GM23338 (cell line): ENCODE data around the gene ITGA7. TPM values are rescaled to one million over a fixed set of nuclear protein-coding genes. Genes with fewer than 3 reads are reported as not detected.
A peak's percentile ranks its signal among the peaks of the same experiment; 100 is the strongest.

ENCODE experiments used
- ATAC-seq: fragments of 200-7000 bp; cut with Tn5 transposase; 3 replicates; pipeline ENCODE4 v1.9.1; 2020
- DNase-seq: peaks from one replicate; pipeline ENCODE4 v3.0.0-alpha.2; 2015; ENCODE audit warnings: low spot score
- H2AFZ ChIP-seq: fragments of 200-600 bp; sonication (generic); 2 replicates; pipeline ENCODE4 v1.8.0; 2016; ENCODE audit warnings: antibody characterized with exemption, mild to moderate bottlenecking, moderate library complexity
- H3F3A ChIP-seq: fragments of 200-600 bp; sonication (generic); replicated peaks from 2 replicates; pipeline ENCODE4 v1.8.0; 2017; ENCODE audit warnings: antibody characterized with exemption, mixed run types, low read depth
- H3K27ac ChIP-seq: fragments of 200-600 bp; sonication (generic); 2 replicates; pipeline ENCODE4 v1.6.1; 2016; ENCODE audit warnings: low read depth
- H3K27me3 ChIP-seq: fragments of 200-600 bp; sonication (generic); 2 replicates; pipeline ENCODE4 v1.8.0; 2016; ENCODE audit warnings: mild to moderate bottlenecking, mixed run types, moderate library complexity; ENCODE audit not compliant: insufficient read depth
- H3K36me3 ChIP-seq: fragments of 200-600 bp; sonication (generic); 2 replicates; pipeline ENCODE4 v1.8.0; 2016; ENCODE audit warnings: mild to moderate bottlenecking; ENCODE audit not compliant: insufficient read depth
- H3K4me1 ChIP-seq: fragments of 200-600 bp; sonication (generic); 2 replicates; pipeline ENCODE4 v1.8.0; 2016; ENCODE audit warnings: mild to moderate bottlenecking, moderate library complexity; ENCODE audit not compliant: insufficient read depth
- H3K4me2 ChIP-seq: fragments of 200-600 bp; sonication (generic); 2 replicates; pipeline ENCODE4 v1.7.1; 2017; ENCODE audit warnings: mixed run types
- H3K4me3 ChIP-seq: fragments of 200-600 bp; sonication (generic); 2 replicates; pipeline ENCODE4 v1.6.1; 2016; ENCODE audit warnings: mixed run types
- H3K79me2 ChIP-seq: fragments of 200-600 bp; sonication (generic); replicated peaks from 2 replicates; pipeline ENCODE4 v1.8.0; 2017; ENCODE audit warnings: mild to moderate bottlenecking; ENCODE audit not compliant: insufficient read depth
- H3K9me2 ChIP-seq: fragments of 200-600 bp; sonication (generic); 2 replicates; pipeline ENCODE4 v1.8.0; 2017; ENCODE audit not compliant: insufficient read depth
- H4K20me1 ChIP-seq: fragments of 200-600 bp; sonication (generic); replicated peaks from 2 replicates; pipeline ENCODE4 v1.8.0; 2017; ENCODE audit warnings: mild to moderate bottlenecking; ENCODE audit not compliant: insufficient read depth
- H3K27ac Mint-ChIP-seq: 2 replicates; pipeline ENCODE4 v1.8.0; 2020; ENCODE audit warnings: inconsistent platforms, mild to moderate bottlenecking, moderate library complexity, mixed read lengths
- H3K27me3 Mint-ChIP-seq: 3 replicates; pipeline ENCODE4 v1.8.0; 2022; ENCODE audit warnings: low read depth, mild to moderate bottlenecking, moderate library complexity, mixed read lengths, inconsistent platforms; ENCODE audit not compliant: insufficient read depth, poor library complexity
- H3K36me3 Mint-ChIP-seq: 3 replicates; pipeline ENCODE4 v1.8.0; 2021; ENCODE audit warnings: low read depth, mild to moderate bottlenecking, inconsistent platforms, moderate library complexity, mixed read lengths
- H3K4me1 Mint-ChIP-seq: 3 replicates; pipeline ENCODE4 v1.8.0; 2020; ENCODE audit warnings: mild to moderate bottlenecking, inconsistent platforms, mixed read lengths
- H3K4me3 Mint-ChIP-seq: 3 replicates; pipeline ENCODE4 v1.8.0; 2021; ENCODE audit warnings: moderate library complexity, mild to moderate bottlenecking, inconsistent platforms, mixed read lengths
- H3K9me3 Mint-ChIP-seq: 3 replicates; pipeline ENCODE4 v1.8.0; 2020; ENCODE audit warnings: moderate library complexity, mild to moderate bottlenecking, inconsistent platforms, mixed read lengths
- CREB1 ChIP-seq: fragments of 250-450 bp; sonication (Bioruptor Pico); IDR thresholded peaks from 2 replicates; pipeline ENCODE4 v1.5.0; 2020; ENCODE audit warnings: low read depth, mild to moderate bottlenecking, moderate library complexity
- ETS1 ChIP-seq: IDR thresholded peaks from 2 replicates; pipeline ENCODE4 v1.6.1; 2016; ENCODE audit warnings: antibody characterized with exemption
- JUNB ChIP-seq: IDR thresholded peaks from one replicate; pipeline ENCODE4 v1.6.1; 2016; ENCODE audit warnings: antibody characterized with exemption; ENCODE audit not compliant: unreplicated experiment
- POLR2AphosphoS5 ChIP-seq: IDR thresholded peaks from 2 replicates; pipeline ENCODE4 v1.6.1; 2016; ENCODE audit warnings: antibody characterized with exemption, low read depth
- ZNF331 ChIP-seq: fragments of 250-450 bp; sonication (Bioruptor Pico); IDR thresholded peaks from 2 replicates; pipeline ENCODE4 v1.5.0; 2020; ENCODE audit warnings: low read depth, mild to moderate bottlenecking, moderate library complexity
- ZNF462 ChIP-seq: fragments of 250-450 bp; sonication (Bioruptor Pico); IDR thresholded peaks from 2 replicates; pipeline ENCODE4 v1.5.0; 2020; ENCODE audit warnings: mild to moderate bottlenecking, moderate library complexity
- polyA plus RNA-seq: library from polyadenylated mRNA; unstranded; fragments of >200 nt; fragmentation: Nextera tagmentation; extraction: Ambion mirVana; gene quantifications from 2 replicates; pipeline ENCODE4 v1.2.1, GENCODE V29; 2016
- total RNA-seq: library from RNA; depleted of rRNA; stranded (reverse); fragments of >200 nt; shearing (Covaris generic); gene quantifications from 2 replicates; pipeline ENCODE4 v1.2.3, GENCODE V29; 2014

The ITGA7 gene
- total and polyA plus RNA-seq, 2 experiments from 2014 or later, result 20.0 to 49.1 TPM

- H3K27me3 Mint-ChIP-seq, result peaks cover 14% of the 10 kb centered on the region
- peak within 1 kb of the TSS; percentile 32; the same call in 1 of the 2 replicates for H2AFZ ChIP-seq
- H3K9me3 Mint-ChIP-seq, result no peaks in the 10 kb centered on the region
- H3K27me3 ChIP-seq, result no peaks in the 10 kb centered on the region
- peaks cover 28% of the 10 kb centered on the region for H3K4me1 ChIP-seq
- DNase-seq, result peak; percentile 96
- H3K79me2 ChIP-seq, result peaks cover 14% of the 10 kb centered on the region
- no peak for TF ChIP-seq ETS1
- TF ChIP-seq CREB1 (CRISPR knock-in tag), result peak; percentile 83
- TF ChIP-seq JUNB, result no peak
- peak; percentile 52 for TF ChIP-seq POLR2AphosphoS5
- TF ChIP-seq ZNF462 (CRISPR knock-in tag), result no peak
- TF ChIP-seq ZNF331, result no peak
- peaks cover 8% of the 10 kb centered on the region; the same call in 1 of the 2 replicates for H3K36me3 ChIP-seq
- H3K9me2 ChIP-seq, result no peaks in the 10 kb centered on the region
- peaks cover 40% of the 10 kb centered on the region for H3K4me1 Mint-ChIP-seq
- H3F3A ChIP-seq, result peaks cover 13% of the 10 kb centered on the region; the same call in 1 of the 2 replicates
- H4K20me1 ChIP-seq, result 0 out of 2 replicates have a peak, but pooled peaks cover 6% of the 10 kb centered on the region
- H3K4me2 ChIP-seq, result peak within 1 kb of the TSS; percentile 98
- peak; percentile 75 for ATAC-seq
- peak within 1 kb of the TSS; percentile 97 for H3K4me3 ChIP-seq
- H3K36me3 Mint-ChIP-seq, result peaks cover 33% of the 10 kb centered on the region
- peak within 1 kb of the TSS; percentile 86 for H3K4me3 Mint-ChIP-seq
- H3K27ac Mint-ChIP-seq, result peak within 1 kb of the TSS; percentile 82
- H3K27ac ChIP-seq, result peak within 1 kb of the TSS; percentile 97
Observed at GRCh38 chr12:55728939-55729818, 21.5 kb upstream of the ITGA7 start, which contains the start of gene CD63. CD63 (minus strand) TSS chr12:55729009; CDS start chr12:55728341, 668 bp downstream.
